Omental fat pad (tissue), 4 donors: Measurements from ENCODE around the gene ABCF1. TPM values are rescaled to one million over a fixed set of nuclear protein-coding genes. Genes with fewer than 3 reads are reported as not detected.

ENCODE experiments used
- ATAC-seq: fragments of 150-250 bp; one replicate; pipeline ENCODE4 v1.9.1; 2016; ENCODE audit warnings: mild to moderate bottlenecking, moderate library complexity; ENCODE audit not compliant: low FRiP score
- DNase-seq: peaks from one replicate; pipeline ENCODE4 v3.0.0-alpha.2; 2019; ENCODE audit warnings: low spot score
- total RNA-seq, 4 donors: library from RNA; depleted of rRNA; stranded (reverse); fragments of >200 nt; gene quantifications; one replicate each; pipeline ENCODE4 v1.1.0, GENCODE V29; 2016
- TF ChIP-seq, protein P1 (sequence below), 3 donors: fragments of 450-650 bp; IDR thresholded peaks; one replicate each; pipeline ENCODE4 v1.5.1; 2016 to 2017; ENCODE audit warnings: antibody characterized with exemption in 3 of 3, mild to moderate bottlenecking in 3 of 3, moderate library complexity in 2 of 3

The ABCF1 gene
- total RNA-seq, 4 donors from 2014 or later: 34.4 to 86.0 (median 51.1) TPM

DNA sequence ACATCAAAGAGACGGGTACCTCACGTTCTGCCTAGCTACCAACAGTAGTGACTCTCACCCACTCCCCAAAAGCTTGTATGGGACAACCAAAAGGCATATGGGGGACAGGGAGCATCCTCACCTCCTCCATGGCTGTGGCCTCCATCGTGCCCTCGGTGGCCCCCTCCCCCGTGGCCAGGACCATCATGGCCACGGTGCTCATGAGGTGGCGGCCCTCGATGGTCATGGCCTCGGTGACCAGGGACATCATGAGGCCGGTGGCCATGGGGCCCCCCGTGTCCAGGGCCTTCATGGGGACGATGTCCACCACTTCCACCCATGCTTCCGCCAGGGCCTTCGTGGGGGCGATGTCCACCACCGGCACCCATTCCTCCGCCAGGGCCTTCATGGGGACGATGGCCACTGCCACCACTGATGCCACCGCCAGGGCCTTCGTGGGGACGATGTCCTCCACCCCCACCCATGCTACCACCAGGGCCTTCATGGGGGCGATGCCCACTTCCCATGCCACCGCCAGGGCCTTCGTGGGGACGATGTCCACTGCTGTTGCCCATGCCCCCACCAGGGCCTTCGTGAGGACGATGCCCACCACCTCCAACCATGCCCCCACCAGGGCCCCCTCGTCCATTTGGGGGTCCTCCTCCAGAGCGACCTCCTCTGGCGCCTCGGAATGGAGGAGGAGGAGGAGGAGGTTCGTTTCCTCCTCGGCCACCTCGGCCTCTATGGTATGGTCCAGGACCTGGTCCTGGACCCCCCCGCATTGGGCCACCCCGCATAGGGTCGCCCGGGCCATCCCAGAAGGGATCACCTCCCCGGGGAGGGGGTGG is 30.8 kb downstream of the ABCF1 start:
- ATAC-seq (no peak), DNase-seq (no peak)
- TF ChIP-seq, protein P1, sequence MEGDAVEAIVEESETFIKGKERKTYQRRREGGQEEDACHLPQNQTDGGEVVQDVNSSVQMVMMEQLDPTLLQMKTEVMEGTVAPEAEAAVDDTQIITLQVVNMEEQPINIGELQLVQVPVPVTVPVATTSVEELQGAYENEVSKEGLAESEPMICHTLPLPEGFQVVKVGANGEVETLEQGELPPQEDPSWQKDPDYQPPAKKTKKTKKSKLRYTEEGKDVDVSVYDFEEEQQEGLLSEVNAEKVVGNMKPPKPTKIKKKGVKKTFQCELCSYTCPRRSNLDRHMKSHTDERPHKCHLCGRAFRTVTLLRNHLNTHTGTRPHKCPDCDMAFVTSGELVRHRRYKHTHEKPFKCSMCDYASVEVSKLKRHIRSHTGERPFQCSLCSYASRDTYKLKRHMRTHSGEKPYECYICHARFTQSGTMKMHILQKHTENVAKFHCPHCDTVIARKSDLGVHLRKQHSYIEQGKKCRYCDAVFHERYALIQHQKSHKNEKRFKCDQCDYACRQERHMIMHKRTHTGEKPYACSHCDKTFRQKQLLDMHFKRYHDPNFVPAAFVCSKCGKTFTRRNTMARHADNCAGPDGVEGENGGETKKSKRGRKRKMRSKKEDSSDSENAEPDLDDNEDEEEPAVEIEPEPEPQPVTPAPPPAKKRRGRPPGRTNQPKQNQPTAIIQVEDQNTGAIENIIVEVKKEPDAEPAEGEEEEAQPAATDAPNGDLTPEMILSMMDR (IDR thresholded peaks at IDR 0.05): no peak

DNA sequence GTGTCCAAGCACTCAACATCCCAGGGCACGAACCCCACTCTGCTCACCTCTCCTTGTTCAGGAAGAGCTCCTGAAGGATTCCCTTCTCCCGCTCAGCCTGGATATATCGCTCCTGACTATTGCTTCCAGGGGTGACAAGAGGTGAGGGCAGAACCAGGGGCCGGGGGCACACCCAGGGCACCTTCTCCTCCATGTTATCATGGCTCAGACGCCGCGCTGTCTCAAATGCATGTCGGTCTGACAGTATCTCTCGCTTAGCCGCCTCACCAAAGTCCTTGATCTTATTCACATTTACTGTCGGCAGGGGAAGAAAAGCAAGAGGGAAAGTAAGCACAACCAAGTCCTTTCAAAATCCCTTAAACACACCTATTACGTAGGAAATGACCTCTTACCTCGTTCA is 32.7 kb downstream of the ABCF1 start:
- DNase-seq (no peak), ATAC-seq (no peak)
- TF ChIP-seq, protein P1 (IDR thresholded peaks at IDR 0.05): no peak

DNA sequence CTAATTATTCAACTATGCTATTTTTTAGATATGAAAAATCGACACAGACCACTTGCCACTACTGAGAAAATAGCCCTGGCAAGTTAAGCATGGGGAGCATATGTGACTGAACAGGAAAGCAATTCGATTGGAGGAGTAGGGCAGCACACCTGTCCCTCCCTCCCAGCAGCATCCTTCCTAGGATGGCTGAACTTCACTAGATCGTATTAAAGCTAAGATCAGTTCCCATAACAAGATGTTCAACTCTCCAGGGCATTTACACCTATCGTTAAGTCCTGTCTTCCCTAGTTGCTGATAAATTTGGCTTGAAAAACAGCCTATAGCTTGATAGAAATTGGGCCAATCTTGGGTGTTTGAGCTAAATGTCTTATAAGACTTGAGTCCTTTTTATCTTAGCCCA is 38.8 kb downstream of the ABCF1 start:
- no peak for ATAC-seq
- no peak for DNase-seq
- TF ChIP-seq, protein P1 (IDR thresholded peaks at IDR 0.05): no peak

DNA sequence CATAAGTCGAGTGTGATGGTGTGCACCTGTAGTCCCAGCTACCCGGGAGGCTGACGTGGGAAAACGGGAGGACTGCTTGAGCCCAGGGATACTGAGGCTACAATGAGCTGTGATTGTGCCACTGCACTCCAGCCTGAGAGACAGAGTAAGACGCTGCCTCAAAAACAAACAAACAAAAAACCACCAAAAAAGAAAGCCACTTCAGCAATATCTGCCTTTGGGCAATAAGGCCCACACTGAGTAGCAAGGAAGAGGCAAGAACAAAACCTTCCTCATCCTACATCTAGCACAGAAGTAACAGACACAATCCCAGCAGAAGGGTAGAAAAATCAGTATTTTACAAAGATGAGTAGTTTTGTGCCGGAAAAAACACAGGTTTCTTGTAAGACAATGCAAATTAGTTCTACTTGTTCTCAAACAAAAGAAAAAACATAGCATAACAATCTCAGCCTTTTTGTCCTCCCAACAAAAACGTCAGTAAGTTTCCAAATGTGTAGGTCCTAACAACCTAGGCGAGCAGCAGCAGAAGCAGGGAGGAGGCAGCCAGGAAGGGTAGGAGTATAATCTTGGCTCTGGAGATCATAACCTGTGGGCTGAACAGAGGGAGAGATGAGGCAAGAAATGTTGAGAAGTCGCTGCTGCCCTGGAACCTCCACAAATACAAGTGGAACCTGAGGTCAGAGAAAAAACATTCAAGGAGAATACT is 40.1 kb downstream of the ABCF1 start:
- DNase-seq (no peak), ATAC-seq (no peak)
- TF ChIP-seq, protein P1 (IDR thresholded peaks at IDR 0.05): no peak

DNA sequence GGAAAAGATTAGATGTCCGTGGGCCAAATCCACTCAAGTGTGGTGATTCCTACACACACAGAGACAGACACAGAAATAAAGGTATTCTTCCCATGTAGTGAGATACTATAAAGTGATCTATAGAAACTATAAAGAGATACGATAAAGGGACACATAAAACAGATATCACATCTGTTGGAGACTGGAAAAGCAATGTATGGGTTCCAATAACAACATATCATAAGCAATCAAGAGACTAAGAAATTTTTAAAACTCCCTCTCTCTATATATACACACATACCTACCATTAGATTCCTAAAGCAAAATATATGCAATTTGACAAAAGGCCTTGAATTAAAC is 40.6 kb downstream of the ABCF1 start:
- ATAC-seq (no peak), DNase-seq (no peak)
- TF ChIP-seq, protein P1 (IDR thresholded peaks at IDR 0.05): no peak

DNA sequence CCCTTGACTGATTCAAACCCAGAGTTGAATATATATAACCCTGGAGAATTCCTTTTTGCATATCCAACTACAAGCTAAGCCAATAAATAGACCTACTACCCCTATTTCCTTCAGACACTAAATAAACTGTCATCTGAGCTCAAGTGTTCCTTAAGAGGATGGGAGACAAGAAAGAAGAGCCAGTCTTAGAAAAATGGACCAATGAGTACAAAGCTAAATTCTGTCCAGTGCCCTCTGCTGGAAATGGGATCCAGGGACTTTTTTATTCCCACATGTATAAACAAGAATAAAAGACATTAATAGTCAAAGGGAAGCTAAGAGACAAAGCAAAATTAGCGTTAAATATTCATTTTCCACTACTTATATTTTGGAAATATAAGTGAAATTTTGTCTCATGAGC is 41.0 kb downstream of the ABCF1 start:
- TF ChIP-seq, protein P1 (IDR thresholded peaks at IDR 0.05): no peak
- ATAC-seq (no peak), DNase-seq (no peak)
